Loucy (cell line): Measurements from ENCODE around the gene USP5.

Source experiments
- H2AFZ ChIP-seq: fragments of 200-600 bp; sonication (generic); 2 replicates; pipeline ENCODE4 v1.6.0; 2016; ENCODE audit warnings: antibody characterized with exemption, mild to moderate bottlenecking, low read length, moderate library complexity
- H3F3A ChIP-seq: fragments of 200-600 bp; 2 replicates; pipeline ENCODE4 v1.6.0; 2016; ENCODE audit warnings: antibody characterized with exemption, low read depth, mild to moderate bottlenecking
- H3K27me3 ChIP-seq: fragments of 200-600 bp; sonication (generic); 2 replicates; pipeline ENCODE4 v1.6.1; 2014; ENCODE audit warnings: low read length, mild to moderate bottlenecking; ENCODE audit not compliant: insufficient read depth, poor library complexity, severe bottlenecking
- H3K36me3 ChIP-seq: fragments of 200-600 bp; sonication (generic); 2 replicates; pipeline ENCODE4 v1.6.1; 2016; ENCODE audit warnings: low read length; ENCODE audit not compliant: insufficient read depth
- H3K4me1 ChIP-seq: fragments of 200-600 bp; sonication (generic); 2 replicates; pipeline ENCODE4 v1.5.1; 2014; ENCODE audit warnings: low read length, mild to moderate bottlenecking; ENCODE audit not compliant: insufficient read depth, poor library complexity, severe bottlenecking
- H3K4me2 ChIP-seq: fragments of 200-600 bp; sonication (generic); 2 replicates; pipeline ENCODE4 v1.6.0; 2014; ENCODE audit warnings: antibody characterized with exemption, low read length, low read depth, mild to moderate bottlenecking; ENCODE audit not compliant: poor library complexity, severe bottlenecking
- H3K4me3 ChIP-seq: fragments of 200-600 bp; sonication (generic); 2 replicates; pipeline ENCODE4 v1.5.1; 2014; ENCODE audit warnings: low read length, mild to moderate bottlenecking, mixed read lengths; ENCODE audit not compliant: poor library complexity, severe bottlenecking
- H3K79me2 ChIP-seq: fragments of 200-600 bp; sonication (generic); 2 replicates; pipeline ENCODE4 v1.6.1; 2014; ENCODE audit warnings: low read length; ENCODE audit not compliant: insufficient read depth
- H3K9ac ChIP-seq: fragments of 200-600 bp; sonication (generic); 2 replicates; pipeline ENCODE4 v1.6.0; 2014; ENCODE audit warnings: mild to moderate bottlenecking, low read depth, low read length, moderate library complexity; ENCODE audit not compliant: poor library complexity, severe bottlenecking
- H3K9me2 ChIP-seq: fragments of 200-600 bp; sonication (generic); replicated peaks from 2 replicates; pipeline ENCODE4 v1.6.1; 2016; ENCODE audit warnings: low read depth, low read length, mixed read lengths
- H3K9me3 ChIP-seq: fragments of 200-600 bp; sonication (generic); 2 replicates; pipeline ENCODE4 v1.6.1; 2014; ENCODE audit warnings: mild to moderate bottlenecking, antibody characterized with exemption, low read length, low read depth; ENCODE audit not compliant: insufficient read depth
- H4K20me1 ChIP-seq: fragments of 200-600 bp; sonication (generic); 2 replicates; pipeline ENCODE4 v1.6.0; 2014; ENCODE audit warnings: antibody characterized with exemption, low read length, mild to moderate bottlenecking; ENCODE audit not compliant: insufficient read depth, poor library complexity, severe bottlenecking
- EZH2phosphoT487 ChIP-seq: fragments of 200-600 bp; IDR thresholded peaks from 2 replicates; pipeline ENCODE4 v1.6.1; 2018; ENCODE audit warnings: antibody characterized with exemption, mild to moderate bottlenecking, moderate library complexity, borderline replicate concordance
- TF ChIP-seq, protein P1 (sequence below): fragments of 200-600 bp; sonication (generic); conservative IDR thresholded peaks from 2 replicates; pipeline ENCODE4 v1.5.1; 2014; ENCODE audit warnings: mild to moderate bottlenecking, antibody characterized with exemption, low read length

USP5 gene

DNA sequence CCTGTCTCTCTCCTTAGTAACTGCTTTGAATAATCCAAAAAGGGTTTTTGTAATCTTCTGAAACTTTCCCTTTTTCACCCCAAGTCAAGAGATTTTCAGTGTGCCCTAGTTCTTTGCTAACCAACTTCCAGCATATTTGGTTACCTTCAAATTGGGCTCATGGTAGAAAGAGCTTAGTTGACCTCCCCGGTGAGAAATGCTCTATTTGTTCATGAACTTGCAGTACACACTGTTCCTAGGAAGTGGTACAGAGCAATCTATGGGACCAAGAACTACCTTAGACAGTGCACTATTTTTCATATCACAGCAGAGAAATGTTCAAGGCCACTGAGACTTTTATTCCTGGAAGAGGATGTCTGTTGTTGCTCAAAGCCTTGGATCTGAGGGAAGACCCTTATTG lies 1.7 kb downstream of the USP5 start:
- Histone ChIP-seq H2AFZ (no peak overlapping the region), H3K27me3 (no peaks in the 10 kb centered on the region), H3K4me2 (peak overlapping the region; percentile 84), H3K9me3 (no peaks in the 10 kb centered on the region), H3K9me2 (no peaks in the 10 kb centered on the region), H3K4me3 (peak overlapping the region; percentile 82), H3F3A (peaks cover 4% of the 10 kb centered on the region), H3K79me2 (peaks cover 54% of the 10 kb centered on the region), H3K4me1 (peaks cover 37% of the 10 kb centered on the region), H3K36me3 (peaks cover 38% of the 10 kb centered on the region), H3K9ac (peak overlapping the region; percentile 69), H4K20me1 (peaks cover 24% of the 10 kb centered on the region)
- TF ChIP-seq EZH2phosphoT487, result no peak
- TF ChIP-seq, protein P1, sequence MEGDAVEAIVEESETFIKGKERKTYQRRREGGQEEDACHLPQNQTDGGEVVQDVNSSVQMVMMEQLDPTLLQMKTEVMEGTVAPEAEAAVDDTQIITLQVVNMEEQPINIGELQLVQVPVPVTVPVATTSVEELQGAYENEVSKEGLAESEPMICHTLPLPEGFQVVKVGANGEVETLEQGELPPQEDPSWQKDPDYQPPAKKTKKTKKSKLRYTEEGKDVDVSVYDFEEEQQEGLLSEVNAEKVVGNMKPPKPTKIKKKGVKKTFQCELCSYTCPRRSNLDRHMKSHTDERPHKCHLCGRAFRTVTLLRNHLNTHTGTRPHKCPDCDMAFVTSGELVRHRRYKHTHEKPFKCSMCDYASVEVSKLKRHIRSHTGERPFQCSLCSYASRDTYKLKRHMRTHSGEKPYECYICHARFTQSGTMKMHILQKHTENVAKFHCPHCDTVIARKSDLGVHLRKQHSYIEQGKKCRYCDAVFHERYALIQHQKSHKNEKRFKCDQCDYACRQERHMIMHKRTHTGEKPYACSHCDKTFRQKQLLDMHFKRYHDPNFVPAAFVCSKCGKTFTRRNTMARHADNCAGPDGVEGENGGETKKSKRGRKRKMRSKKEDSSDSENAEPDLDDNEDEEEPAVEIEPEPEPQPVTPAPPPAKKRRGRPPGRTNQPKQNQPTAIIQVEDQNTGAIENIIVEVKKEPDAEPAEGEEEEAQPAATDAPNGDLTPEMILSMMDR, result no peak

DNA sequence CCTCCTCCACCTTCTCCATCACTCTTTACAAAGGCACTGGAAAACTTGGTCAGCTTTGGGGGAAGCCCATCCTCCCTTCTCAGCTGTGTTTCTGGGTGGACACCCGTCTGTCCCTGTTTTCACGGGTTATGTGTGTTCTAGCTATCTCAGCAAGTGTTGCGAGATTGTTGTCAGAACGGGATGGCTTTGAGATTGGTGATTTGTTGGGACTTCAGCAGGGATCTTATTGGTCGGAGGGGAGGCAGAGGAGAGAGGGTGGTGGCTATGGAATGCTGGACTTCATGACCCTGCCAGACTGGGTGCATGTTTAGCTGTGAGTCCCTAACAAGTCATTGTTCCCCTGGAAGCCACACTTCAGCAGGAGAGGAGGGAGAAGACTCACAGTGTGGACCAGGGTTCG lies 2.1 kb downstream of the USP5 start:
- Histone ChIP-seq H3K27me3 (no peaks in the 10 kb centered on the region), H3K9me3 (no peaks in the 10 kb centered on the region), H3K4me2 (peak overlapping the region; percentile 84), H2AFZ (no peak overlapping the region), H3F3A (peaks cover 4% of the 10 kb centered on the region), H3K36me3 (peaks cover 40% of the 10 kb centered on the region), H3K9me2 (no peaks in the 10 kb centered on the region), H4K20me1 (peaks cover 24% of the 10 kb centered on the region), H3K4me3 (peak overlapping the region; percentile 82), H3K4me1 (peaks cover 33% of the 10 kb centered on the region), H3K9ac (peak overlapping the region; percentile 69), H3K79me2 (peaks cover 50% of the 10 kb centered on the region)
- no peak for TF ChIP-seq EZH2phosphoT487
- TF ChIP-seq, protein P1, result no peak

DNA sequence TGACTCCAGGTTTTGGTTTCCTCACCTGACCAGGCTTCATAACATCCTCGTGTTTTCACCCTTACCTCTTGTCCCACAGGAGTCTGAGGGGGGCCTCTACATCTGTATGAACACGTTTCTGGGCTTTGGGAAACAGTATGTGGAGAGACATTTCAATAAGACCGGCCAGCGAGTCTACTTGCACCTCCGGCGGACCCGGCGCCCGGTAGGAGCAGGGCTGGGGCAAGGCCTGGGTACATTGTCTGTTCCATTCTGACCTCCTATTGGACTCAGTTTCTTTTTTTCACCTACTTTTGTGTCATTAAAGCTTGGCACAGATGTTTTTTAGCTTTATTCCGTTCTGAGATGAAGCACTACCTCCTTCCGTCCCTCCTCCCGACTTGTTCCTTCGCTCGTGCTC lies 3.4 kb downstream of the USP5 start:
- Histone ChIP-seq H3K9me2 (no peaks in the 10 kb centered on the region), H3K9ac (no peak overlapping the region), H4K20me1 (peaks cover 24% of the 10 kb centered on the region), H3K9me3 (no peaks in the 10 kb centered on the region), H2AFZ (no peak overlapping the region), H3K36me3 (peaks cover 46% of the 10 kb centered on the region), H3K4me3 (no peak overlapping the region), H3K4me1 (peaks cover 22% of the 10 kb centered on the region), H3F3A (peaks cover 4% of the 10 kb centered on the region), H3K27me3 (no peaks in the 10 kb centered on the region), H3K4me2 (no peak overlapping the region), H3K79me2 (peaks cover 37% of the 10 kb centered on the region)
- TF ChIP-seq, protein P1, result no peak
- TF ChIP-seq EZH2phosphoT487, result no peak
